T-cell (primary cell): ENCODE measurements around the gene VAMP5. TPM values are rescaled to one million over a fixed set of nuclear protein-coding genes. Genes with fewer than 3 reads are reported as not detected.

Source experiments
- ATAC-seq, 4 experiments: fragments of 200-7000 bp in 3 of 4; fragments of 150-1000 bp in 1 of 4; cut with Tn5 transposase; replicated peaks in 1 of 4; 1 replicate in 3 of 4; 2 replicates in 1 of 4; pipeline ENCODE4 v1.10.0; 2021; ENCODE audit warnings: moderate library complexity in 3 of 4, mild to moderate bottlenecking in 2 of 4, moderate number of reproducible peaks in 1 of 4
- CTCF ChIA-PET, 2 donors: fragments of 300-600 bp; sonication (Branson Sonifier 250); formaldehyde crosslinking; loops; one replicate each; lab custom pipeline; 2022; ENCODE audit warnings: antibody characterized with exemption in 2 of 2; lab: Charles Lee
- POLR2A ChIA-PET, 2 donors: fragments of 300-600 bp; sonication (Branson Sonifier 250); formaldehyde crosslinking; loops; one replicate each; lab custom pipeline; 2022; ENCODE audit warnings: antibody characterized with exemption in 2 of 2; lab: Charles Lee
- DNase-seq, 35 experiments: peaks; one replicate each; pipeline versions ENCODE4 v3.0.0 to v3.0.0-alpha.2; 2013 to 2023
- H3K27ac ChIP-seq: one replicate; pipeline ENCODE4 v1.5.1; 2013; ENCODE audit warnings: low read length
- H3K27me3 ChIP-seq, 2 experiments: replicated peaks in 1 of 2; 1 replicate in 1 of 2; 2 replicates in 1 of 2; pipeline versions ENCODE4 v1.6.1 to v1.7.0; 2013; ENCODE audit warnings: low read length in 1 of 2, mixed read lengths in 1 of 2; ENCODE audit not compliant: control insufficient read depth in 2 of 2, insufficient read depth in 2 of 2; ENCODE audit errors: extremely low read depth in 1 of 2
- H3K36me3 ChIP-seq, 2 donors: 1 replicate in 1 of 2; 2 replicates in 1 of 2; pipeline versions ENCODE4 v1.6.1 to v1.7.0; 2013; ENCODE audit warnings: low read length in 1 of 2; ENCODE audit not compliant: control insufficient read depth in 2 of 2, insufficient read depth in 1 of 2; ENCODE audit errors: extremely low read depth in 1 of 2
- H3K4me1 ChIP-seq, 2 experiments: 1 replicate in 1 of 2; 2 replicates in 1 of 2; pipeline versions ENCODE4 v1.6.1 to v1.7.0; 2013; ENCODE audit warnings: low read length in 2 of 2, mixed read lengths in 1 of 2; ENCODE audit not compliant: insufficient read depth in 2 of 2, control insufficient read depth in 1 of 2; ENCODE audit errors: extremely low read depth in 1 of 2
- H3K4me3 ChIP-seq, 2 donors: 1 replicate in 1 of 2; 2 replicates in 1 of 2; pipeline versions ENCODE4 v1.5.1 to v1.7.0; 2013; ENCODE audit warnings: mild to moderate bottlenecking in 2 of 2, low read length in 1 of 2, moderate library complexity in 1 of 2; ENCODE audit not compliant: control insufficient read depth in 1 of 2; ENCODE audit errors: extremely low read depth in 1 of 2
- H3K9me3 ChIP-seq: 2 replicates; pipeline ENCODE4 v1.7.0; 2013
- H3K27ac Mint-ChIP-seq, 2 donors: one replicate each; pipeline ENCODE4 v1.8.0; 2020 to 2021; ENCODE audit warnings: mild to moderate bottlenecking in 2 of 2, mixed read lengths in 2 of 2
- H3K27me3 Mint-ChIP-seq, 2 donors: one replicate each; pipeline ENCODE4 v1.8.0; 2021 to 2022; ENCODE audit warnings: mixed read lengths in 2 of 2
- H3K36me3 Mint-ChIP-seq: one replicate; pipeline ENCODE4 v1.8.0; 2021; ENCODE audit warnings: mixed read lengths
- H3K4me1 Mint-ChIP-seq, 3 donors: one replicate each; pipeline ENCODE4 v1.8.0; 2020 to 2022; ENCODE audit warnings: mixed read lengths in 3 of 3, mild to moderate bottlenecking in 1 of 3
- H3K4me3 Mint-ChIP-seq, 3 donors: one replicate each; pipeline ENCODE4 v1.8.0; 2020 to 2022; ENCODE audit warnings: mild to moderate bottlenecking in 3 of 3, mixed read lengths in 3 of 3, moderate library complexity in 3 of 3
- H3K9me3 Mint-ChIP-seq, 3 donors: one replicate each; pipeline ENCODE4 v1.8.0; 2020 to 2022; ENCODE audit warnings: mixed read lengths in 3 of 3
- whole genome bisulfite sequencing: methylation state at CpG from one replicate; pipeline ENCODE4 v1.1.5; 2013; ENCODE audit warnings: missing lambda C conversion rate; ENCODE audit not compliant: insufficient coverage; 5-methylcytosine and 5-hydroxymethylcytosine counted together
- total RNA-seq, 35 experiments: library from RNA in 6 of 35; stranded (reverse) in 6 of 35; fragments of 120-200 nt in 1 of 35; gene quantifications; one replicate each; pipeline versions ENCODE4 v1.2.1 to v1.2.4 and lab custom pipeline; 2013 to 2026

VAMP5 gene
- total RNA-seq, 5 donors from 2014 or later (not counting 1 experiment from before 2014, with no cell fraction given) = 25.0 to 40.1 (median 33.9) TPM

- Histone ChIP-seq H3K36me3 (peaks cover 5 to 18% of the 10 kb centered on the region in 2 donors), H3K9me3 (no peaks in the 10 kb centered on the region), H3K4me1 (peaks cover 12 to 33% of the 10 kb centered on the region in 2 experiments), H3K27ac (peak within 1 kb of the TSS; percentile 75), H3K4me3 (peak within 1 kb of the TSS; percentile 92 to 95), H3K27me3 (no peaks in the 10 kb centered on the region)
- ATAC-seq = peak; percentile 99
- DNase-seq = peak; percentile 73 to 98 (median 89)
- Mint-ChIP-seq H3K4me1 (peaks cover 37 to 38% (median 38%) of the 10 kb centered on the region in 3 donors), H3K4me3 (peak within 1 kb of the TSS; percentile 99), H3K36me3 (peaks cover 3% of the 10 kb centered on the region), H3K9me3 (no peaks in the 10 kb centered on the region), H3K27ac (peak within 1 kb of the TSS; percentile 98 to 99), H3K27me3 (no peaks in the 10 kb centered on the region)
- ChIA-PET CTCF (interaction anchor here in 1 of 2 donors (0.6 to 1.6 kb wide), 4 partner anchors 42 to 241 kb away, joined by 3 to 5 read pairs (median 4); partner anchors contain the start of gene ELMOD3), POLR2A (interaction anchor here (0.5 to 2.2 kb wide), 10 partner anchors 8 to 1137 kb away, joined by 3 to 15 read pairs (median 4); partner anchors contain the start of genes C2orf68 (in 1 of the 2) and VAMP8 (in 1 of the 2))
- under 1% methylated on average over 45 of the region's 47 CpGs for WGBS
These were observed 11.2 kb downstream of the VAMP5 start, which contains the start of gene RNF181 for GRCh38 chr2:85595301-85596025. TSS of gene RNF181 (plus strand) at chr2:85595745. CDS start at chr2:85595764, 19 bp downstream.

- Mint-ChIP-seq H3K36me3 (peaks cover 3% of the 10 kb centered on the region), H3K4me1 (peaks cover 32 to 38% (median 38%) of the 10 kb centered on the region in 3 donors), H3K27ac (peak overlapping the region; percentile 98 to 99), H3K4me3 (peak overlapping the region; percentile 99), H3K27me3 (no peaks in the 10 kb centered on the region), H3K9me3 (no peaks in the 10 kb centered on the region)
- DNase-seq = no peak
- Histone ChIP-seq H3K27me3 (no peaks in the 10 kb centered on the region), H3K27ac (peak overlapping the region; percentile 75), H3K36me3 (peaks cover 5 to 18% of the 10 kb centered on the region in 2 donors), H3K4me3 (peak overlapping the region; percentile 92 to 95), H3K9me3 (no peaks in the 10 kb centered on the region), H3K4me1 (peaks cover 12 to 33% of the 10 kb centered on the region in 2 experiments)
- ATAC-seq = peak in 3 of 4 experiments; percentile 3 to 10 (median 6)
- CTCF ChIA-PET = interaction anchor here in 1 of 2 donors (0.6 to 1.6 kb wide), 4 partner anchors 41 to 190 kb away, joined by 3 to 5 read pairs (median 4); no protein-coding TSS in a partner anchor
- POLR2A ChIA-PET = interaction anchor here (0.5 to 2.2 kb wide), 5 partner anchors 8 to 1137 kb away, joined by 3 to 15 read pairs (median 4); partner anchors contain the start of gene C2orf68 (in 1 of the 2)
- WGBS = 1% methylated on average over 8 of the region's 10 CpGs
These were observed 11.7 kb downstream of the VAMP5 start for GRCh38 chr2:85596026-85596333.

- peak overlapping the region; percentile 92 to 95 for H3K4me3 ChIP-seq
- H3K4me3 Mint-ChIP-seq = peak overlapping the region; percentile 99
- ATAC-seq = no peak
- peak overlapping the region; percentile 57 to 74 for H3K27ac Mint-ChIP-seq
- no peaks in the 10 kb centered on the region for H3K27me3 Mint-ChIP-seq
- ChIA-PET CTCF (interaction anchor here in 1 of 2 donors (0.5 to 1.6 kb wide), 2 partner anchors 40 to 107 kb away, joined by 3 read pairs; no protein-coding TSS in a partner anchor), POLR2A (interaction anchor here (0.6 kb wide), 2 partner anchors 19 to 32 kb away, joined by 3 to 6 read pairs; no protein-coding TSS in a partner anchor)
- no peaks in the 10 kb centered on the region for H3K9me3 ChIP-seq
- peaks cover 3% of the 10 kb centered on the region for H3K36me3 Mint-ChIP-seq
- H3K9me3 Mint-ChIP-seq = no peaks in the 10 kb centered on the region
- no CpG with 5 or more reads among the region's 3 CpGs for WGBS
- no peak overlapping the region for H3K27ac ChIP-seq
- H3K4me1 ChIP-seq = peaks cover 12 to 36% of the 10 kb centered on the region in 2 experiments
- peaks cover 5 to 18% of the 10 kb centered on the region in 2 donors for H3K36me3 ChIP-seq
- DNase-seq = no peak
- no peaks in the 10 kb centered on the region for H3K27me3 ChIP-seq
- peaks cover 32 to 40% (median 39%) of the 10 kb centered on the region in 3 donors for H3K4me1 Mint-ChIP-seq
These were observed 12.4 kb downstream of the VAMP5 start for GRCh38 chr2:85596486-85597143.

- no peak overlapping the region for H3K4me3 ChIP-seq
- Mint-ChIP-seq H3K4me1 (peaks cover 32 to 43% (median 41%) of the 10 kb centered on the region in 3 donors), H3K36me3 (peaks cover 3% of the 10 kb centered on the region), H3K9me3 (no peaks in the 10 kb centered on the region), H3K27me3 (no peaks in the 10 kb centered on the region), H3K4me3 (peak overlapping the region; percentile 99), H3K27ac (peak overlapping the region in 1 of 2 donors; percentile 57)
- H3K9me3 ChIP-seq = no peaks in the 10 kb centered on the region
- DNase-seq = no peak
- no peaks in the 10 kb centered on the region for H3K27me3 ChIP-seq
- H3K36me3 ChIP-seq = peaks cover 5 to 18% of the 10 kb centered on the region in 2 donors
- WGBS = no CpG with 5 or more reads among the region's 5 CpGs
- ChIA-PET POLR2A (interaction anchor here (0.6 kb wide), 2 partner anchors 10 to 32 kb away, joined by 3 read pairs; no protein-coding TSS in a partner anchor), CTCF (interaction anchor here in 1 of 2 donors (1.6 kb wide), 1 partner anchor 39 kb away, joined by 3 read pairs; no protein-coding TSS in a partner anchor)
- H3K4me1 ChIP-seq = peaks cover 15 to 42% of the 10 kb centered on the region in 2 experiments
- ATAC-seq = no peak
- no peak overlapping the region for H3K27ac ChIP-seq
These were observed 13.0 kb downstream of the VAMP5 start for GRCh38 chr2:85597241-85597640.

DNA sequence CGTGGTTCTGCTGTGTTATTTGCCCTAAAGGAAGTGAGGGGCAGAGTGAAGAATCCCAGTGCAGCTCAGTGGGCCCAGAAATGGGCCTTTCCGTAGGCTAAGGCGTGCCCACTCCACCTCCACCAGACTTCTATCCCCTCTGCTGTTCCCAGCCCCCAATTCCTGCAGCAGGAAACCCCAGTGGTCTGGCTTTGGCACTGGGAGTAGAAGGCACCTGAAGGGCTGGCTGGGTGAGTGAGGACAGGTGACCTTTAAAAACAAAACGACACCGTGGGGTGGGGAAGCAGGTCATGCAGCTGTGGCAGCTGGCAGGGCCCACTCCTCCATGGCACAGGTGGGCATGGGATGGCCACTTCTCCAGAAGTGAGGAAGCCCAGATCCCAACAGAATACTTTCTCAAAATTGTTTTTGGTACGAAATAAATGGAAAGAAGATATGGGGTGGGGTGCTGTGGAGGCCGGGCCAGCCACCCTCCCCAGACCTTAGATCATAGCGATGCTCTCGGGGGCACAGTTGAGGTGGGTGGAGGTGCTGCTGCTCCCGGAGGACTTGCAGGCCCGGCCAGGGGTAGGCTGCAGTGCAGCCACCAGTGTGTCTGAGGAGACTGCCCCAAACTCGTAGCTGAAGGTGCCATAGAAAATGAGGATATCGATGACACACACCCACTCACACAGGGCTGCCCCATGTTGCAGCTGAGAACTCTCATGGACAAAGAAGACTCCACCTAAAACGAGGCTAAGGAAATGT, 14.5 kb downstream of the VAMP5 start:
- ATAC-seq (no peak), DNase-seq (no peak)
- Histone ChIP-seq H3K4me3 (no peak overlapping the region), H3K27me3 (no peaks in the 10 kb centered on the region), H3K27ac (no peak overlapping the region), H3K4me1 (peaks cover 17 to 52% of the 10 kb centered on the region in 2 experiments), H3K36me3 (peaks cover 5 to 18% of the 10 kb centered on the region in 2 donors), H3K9me3 (no peaks in the 10 kb centered on the region)
- Mint-ChIP-seq H3K36me3 (peaks cover 3% of the 10 kb centered on the region), H3K27me3 (no peaks in the 10 kb centered on the region), H3K9me3 (no peaks in the 10 kb centered on the region), H3K4me1 (peaks cover 42 to 50% (median 48%) of the 10 kb centered on the region in 3 donors), H3K4me3 (no peak overlapping the region), H3K27ac (peak overlapping the region in 1 of 2 donors; percentile 2)
- ChIA-PET POLR2A (interaction anchor here in 1 of 2 donors (0.6 kb wide), 1 partner anchor 191 kb away, joined by 3 read pairs; no protein-coding TSS in a partner anchor), CTCF (no interaction called here)
- WGBS = 93% methylated on average over 2 of the region's 14 CpGs
